ENCODE data around the gene POM121C.
"Not testable (repeated sequence)": the region's sequence is repeated elsewhere in the genome, so short reads cannot be mapped to it uniquely, and the experiment has no call there.

DNA sequence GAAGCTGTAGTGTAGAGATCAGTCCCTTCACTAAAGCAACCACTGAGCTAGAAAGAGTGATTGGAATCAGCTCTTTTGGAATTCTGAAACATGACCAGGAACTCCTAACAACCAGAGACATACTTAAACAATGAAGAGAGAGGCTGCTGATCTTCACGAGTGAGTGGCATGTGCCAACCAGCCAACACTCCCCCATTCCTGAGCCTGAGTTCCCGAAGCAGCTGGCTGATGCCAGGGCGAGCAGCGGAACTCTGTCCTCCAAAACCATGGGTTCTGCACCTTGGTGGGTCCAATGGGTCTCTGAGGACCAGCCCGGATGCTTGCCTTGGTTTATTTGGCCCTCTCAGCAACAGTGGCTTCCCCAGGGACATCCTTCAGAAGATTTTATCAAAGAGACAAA is 25.6 kb downstream of the POM121C start:
- TF ChIP-seq, protein P1, sequence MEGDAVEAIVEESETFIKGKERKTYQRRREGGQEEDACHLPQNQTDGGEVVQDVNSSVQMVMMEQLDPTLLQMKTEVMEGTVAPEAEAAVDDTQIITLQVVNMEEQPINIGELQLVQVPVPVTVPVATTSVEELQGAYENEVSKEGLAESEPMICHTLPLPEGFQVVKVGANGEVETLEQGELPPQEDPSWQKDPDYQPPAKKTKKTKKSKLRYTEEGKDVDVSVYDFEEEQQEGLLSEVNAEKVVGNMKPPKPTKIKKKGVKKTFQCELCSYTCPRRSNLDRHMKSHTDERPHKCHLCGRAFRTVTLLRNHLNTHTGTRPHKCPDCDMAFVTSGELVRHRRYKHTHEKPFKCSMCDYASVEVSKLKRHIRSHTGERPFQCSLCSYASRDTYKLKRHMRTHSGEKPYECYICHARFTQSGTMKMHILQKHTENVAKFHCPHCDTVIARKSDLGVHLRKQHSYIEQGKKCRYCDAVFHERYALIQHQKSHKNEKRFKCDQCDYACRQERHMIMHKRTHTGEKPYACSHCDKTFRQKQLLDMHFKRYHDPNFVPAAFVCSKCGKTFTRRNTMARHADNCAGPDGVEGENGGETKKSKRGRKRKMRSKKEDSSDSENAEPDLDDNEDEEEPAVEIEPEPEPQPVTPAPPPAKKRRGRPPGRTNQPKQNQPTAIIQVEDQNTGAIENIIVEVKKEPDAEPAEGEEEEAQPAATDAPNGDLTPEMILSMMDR (IDR thresholded peaks at IDR 0.05): not testable (repeated sequence)
- TF ChIP-seq POLR2A (IDR thresholded peaks at IDR 0.05): not testable (repeated sequence)

Measured in testis (tissue), 2 donors.